Measurements from ENCODE around the gene ATXN7L3. TPM values are rescaled to one million over a fixed set of nuclear protein-coding genes. Genes with fewer than 3 reads are reported as not detected.
A peak's percentile ranks its signal among the peaks of the same experiment; 100 is the strongest.

ATXN7L3 gene
- total and polyA plus RNA-seq, 4 donors: 30.1 to 70.6 (median 50.5) TPM

GRCh38 chr17:44171931-44172455 lies 27.7 kb downstream of the ATXN7L3 start:
- H3K9me3 ChIP-seq (ENCODE audit: control insufficient read depth in 4 of 4, insufficient read depth in 3 of 4, low read length in 3 of 4): no peaks in the 10 kb centered on the region
- WGBS, 2 donors: 79 to 86% methylated on average over 17 of the region's 17 CpGs
- H3K4me3 ChIP-seq: no peak overlapping the region
- H3K27ac ChIP-seq (ENCODE audit: low read depth in 1 of 2, low read length in 1 of 2): no peak overlapping the region
- H3K4me1 ChIP-seq (ENCODE audit: control insufficient read depth in 5 of 5, insufficient read depth in 5 of 5, low read length in 5 of 5): peaks cover 0 to 10% (median 4%) of the 10 kb centered on the region in 5 donors
- TF ChIP-seq CTCF (IDR thresholded peaks at IDR 0.05; ENCODE audit: control extremely low read depth, extremely low read depth): no peak
- H3K27me3 ChIP-seq (ENCODE audit: control insufficient read depth in 3 of 3, insufficient read depth in 3 of 3, low read length in 2 of 3): peaks cover 0 to 5% (median 0%) of the 10 kb centered on the region in 3 donors
- DNase-seq: no peak
- no peak for ATAC-seq (ENCODE audit: insufficient read depth, low FRiP score)
- H3K36me3 ChIP-seq (ENCODE audit: control insufficient read depth in 4 of 4, insufficient read depth in 4 of 4, low read length in 4 of 4): peaks cover 2 to 7% (median 3%) of the 10 kb centered on the region in 4 donors
- no peak overlapping the region for H3K9ac ChIP-seq (ENCODE audit: insufficient read depth in 1 of 2, low read length in 2 of 2)

- ATAC-seq (ENCODE audit: insufficient read depth, low FRiP score): no peak
- peaks cover 0 to 5% (median 0%) of the 10 kb centered on the region in 3 donors for H3K27me3 ChIP-seq (ENCODE audit: control insufficient read depth in 3 of 3, insufficient read depth in 3 of 3, low read length in 2 of 3)
- peak within 1 kb of the TSS in 1 of 2 donors; percentile 25 for H3K9ac ChIP-seq (ENCODE audit: insufficient read depth in 1 of 2, low read length in 2 of 2)
- DNase-seq: peak in 1 of 3 donors; percentile 34
- H3K9me3 ChIP-seq (ENCODE audit: control insufficient read depth in 4 of 4, insufficient read depth in 3 of 4, low read length in 3 of 4): no peaks in the 10 kb centered on the region
- peak within 1 kb of the TSS in 1 of 2 donors; percentile 92 for H3K27ac ChIP-seq (ENCODE audit: low read depth in 1 of 2, low read length in 1 of 2)
- peaks cover 0 to 10% (median 4%) of the 10 kb centered on the region in 5 donors for H3K4me1 ChIP-seq (ENCODE audit: control insufficient read depth in 5 of 5, insufficient read depth in 5 of 5, low read length in 5 of 5)
- H3K4me3 ChIP-seq: no peak within 1 kb of the TSS
- peaks cover 0 to 2% (median 0%) of the 10 kb centered on the region in 4 donors for H3K36me3 ChIP-seq (ENCODE audit: control insufficient read depth in 4 of 4, insufficient read depth in 4 of 4, low read length in 4 of 4)
- WGBS, 2 donors: 33 to 50% methylated on average over 21 of the region's 21 CpGs
- no peak for TF ChIP-seq CTCF (IDR thresholded peaks at IDR 0.05; ENCODE audit: control extremely low read depth, extremely low read depth)
Observed at GRCh38 chr17:44170499-44171201, 29.0 kb downstream of the ATXN7L3 start, which contains the start of gene ASB16. ASB16 (plus strand) TSS chr17:44170704; CDS start chr17:44170790, 86 bp downstream.

GRCh38 chr17:44170135-44170498 lies 29.6 kb downstream of the ATXN7L3 start:
- Histone ChIP-seq H3K9ac (ENCODE audit: insufficient read depth in 1 of 2, low read length in 2 of 2) (no peak overlapping the region), H3K9me3 (ENCODE audit: control insufficient read depth in 4 of 4, insufficient read depth in 3 of 4, low read length in 3 of 4) (no peaks in the 10 kb centered on the region)
- ATAC-seq (ENCODE audit: insufficient read depth, low FRiP score): no peak

More at GRCh38 chr17:44170135-44170498, 29.6 kb downstream of the ATXN7L3 start:
- H3K36me3 ChIP-seq (ENCODE audit: control insufficient read depth in 4 of 4, insufficient read depth in 4 of 4, low read length in 4 of 4): peaks cover 0 to 2% (median 0%) of the 10 kb centered on the region in 4 donors
- H3K27ac ChIP-seq (ENCODE audit: low read depth in 1 of 2, low read length in 1 of 2): peak overlapping the region in 1 of 2 donors; percentile 64
- no peak for TF ChIP-seq CTCF (IDR thresholded peaks at IDR 0.05; ENCODE audit: control extremely low read depth, extremely low read depth)
- H3K4me1 ChIP-seq (ENCODE audit: control insufficient read depth in 5 of 5, insufficient read depth in 5 of 5, low read length in 5 of 5): peaks cover 0 to 10% (median 4%) of the 10 kb centered on the region in 5 donors
- H3K4me3 ChIP-seq: no peak overlapping the region
- H3K27me3 ChIP-seq (ENCODE audit: control insufficient read depth in 3 of 3, insufficient read depth in 3 of 3, low read length in 2 of 3): peaks cover 0 to 5% (median 0%) of the 10 kb centered on the region in 3 donors
- 67 to 78% methylated on average over 5 of the region's 5 CpGs for WGBS, 2 donors
- DNase-seq: no peak

Measured in lung (tissue), 12 donors.